H1 (cell line): Measurements from ENCODE around the gene JMJD8. TPM values are rescaled to one million over a fixed set of nuclear protein-coding genes. Genes with fewer than 3 reads are reported as not detected.

Source experiments
- ATF3 ChIP-seq: IDR thresholded peaks from 2 replicates; pipeline ENCODE4 v1.6.1; 2011; ENCODE audit warnings: low read depth, mild to moderate bottlenecking, low read length; ENCODE audit not compliant: insufficient read depth
- CBX5 ChIP-seq: fragments of 300-800, 300-1000 bp; sonication (generic); IDR thresholded peaks from 2 replicates; pipeline ENCODE4 v1.7.1; 2016; ENCODE audit warnings: antibody characterized with exemption, low read length, low read depth
- CHD7 ChIP-seq: fragments of 300-600 bp; sonication (generic); IDR thresholded peaks from 2 replicates; pipeline ENCODE4 v1.7.1; 2012; ENCODE audit warnings: low read length, moderate library complexity, mild to moderate bottlenecking, inconsistent platforms; ENCODE audit not compliant: insufficient replicate concordance
- CREB1 ChIP-seq: IDR thresholded peaks from 2 replicates; pipeline ENCODE4 v1.6.1; 2012; ENCODE audit warnings: inconsistent platforms
- EP300 ChIP-seq, 2 experiments: IDR thresholded peaks; 1 replicate in 1 of 2; 2 replicates in 1 of 2; pipeline ENCODE4 v1.6.1; 2011 to 2012; ENCODE audit warnings: low read depth in 2 of 2, low read length in 2 of 2, mild to moderate bottlenecking in 2 of 2, borderline replicate concordance in 1 of 2, inconsistent platforms in 1 of 2, moderate library complexity in 1 of 2
- RNF2 ChIP-seq: fragments of 200-900, 300-1000 bp; sonication (generic); IDR thresholded peaks from 2 replicates; pipeline ENCODE4 v1.7.1; 2016; ENCODE audit warnings: borderline replicate concordance, low read depth, mild to moderate bottlenecking, antibody characterized with exemption, low read length; ENCODE audit not compliant: poor library complexity, severe bottlenecking; ENCODE audit errors: missing control alignments
- SIN3A ChIP-seq, 2 experiments: IDR thresholded peaks in 1 of 2; conservative IDR thresholded peaks in 1 of 2; 2 replicates each; pipeline ENCODE4 v1.6.1; 2011 to 2012; ENCODE audit warnings: low read length in 2 of 2, improper control_type of control experiment in 1 of 2, low read depth in 1 of 2, mild to moderate bottlenecking in 1 of 2
- TBP ChIP-seq: IDR thresholded peaks from 2 replicates; pipeline ENCODE4 v1.6.1; 2011; ENCODE audit warnings: low read depth, low read length, improper control_type of control experiment
- polyA plus RNA-seq, 7 experiments: library from polyadenylated mRNA; depleted of rRNA in 3 of 7; stranded (reverse) in 5 of 7; unstranded in 2 of 7; fragments of >200 nt in 5 of 7; fragments of 200-250 nt in 2 of 7; gene quantifications; 1 replicate in 5 of 7; 2 replicates in 1 of 7; 4 replicates in 1 of 7; pipeline versions ENCODE4 v1.2.1 to v1.2.3, GENCODE V29; 2011 to 2013; ENCODE audit warnings: missing spikeins in 2 of 7, mixed read lengths in 2 of 7
- total RNA-seq: library from RNA; stranded (reverse); fragmentation: NEBNext Ultra II Directional; extraction: Animal tissue kit (Norgen Biotek cat#: 25700); gene quantifications from 2 replicates; pipeline ENCODE4 v1.2.1, GENCODE V29; 2021

Gene JMJD8
- total and polyA plus RNA-seq, 2 of the 8 experiments (the other 6 are each of a cell fraction or from before 2014, with no cell fraction given), result 46.4 to 87.4 TPM

- TF ChIP-seq CHD7 (no peak), ATF3 (no peak), EP300 (IDR thresholded peaks at IDR 0.05; ENCODE audit: borderline replicate concordance in 1 of 2, low read depth in 2 of 2, low read length in 2 of 2) (no peak), TBP (peak; percentile 16; the same call in 1 of the 2 replicates), CREB1 (peak; percentile 66), CBX5 (no peak), RNF2 (no peak), SIN3A (conservative IDR thresholded peaks at IDR 0.05 in 1 of 2, IDR thresholded peaks at IDR 0.05 in 1 of 2; ENCODE audit: low read depth in 1 of 2, low read length in 2 of 2) (0 out of 4 replicates have a peak, but pooled peaks of 1 of the 2 experiments have one; percentile 12)
Observed at GRCh38 chr16:695355-696089, 11.4 kb upstream of the JMJD8 start (continued).
